Stimulated activated CD8-positive, alpha-beta memory T cell treated with anti-CD3 and anti-CD28 coated beads, Interleukin-7, amount 100 ng/mL, for 24 hours (primary cell): ENCODE measurements around the gene PEAK3.

Experiments
- DNase-seq: peaks from one replicate; pipeline ENCODE4 v3.0.0-alpha.2; 2020; ENCODE audit warnings: low read depth

PEAK3 gene

DNA sequence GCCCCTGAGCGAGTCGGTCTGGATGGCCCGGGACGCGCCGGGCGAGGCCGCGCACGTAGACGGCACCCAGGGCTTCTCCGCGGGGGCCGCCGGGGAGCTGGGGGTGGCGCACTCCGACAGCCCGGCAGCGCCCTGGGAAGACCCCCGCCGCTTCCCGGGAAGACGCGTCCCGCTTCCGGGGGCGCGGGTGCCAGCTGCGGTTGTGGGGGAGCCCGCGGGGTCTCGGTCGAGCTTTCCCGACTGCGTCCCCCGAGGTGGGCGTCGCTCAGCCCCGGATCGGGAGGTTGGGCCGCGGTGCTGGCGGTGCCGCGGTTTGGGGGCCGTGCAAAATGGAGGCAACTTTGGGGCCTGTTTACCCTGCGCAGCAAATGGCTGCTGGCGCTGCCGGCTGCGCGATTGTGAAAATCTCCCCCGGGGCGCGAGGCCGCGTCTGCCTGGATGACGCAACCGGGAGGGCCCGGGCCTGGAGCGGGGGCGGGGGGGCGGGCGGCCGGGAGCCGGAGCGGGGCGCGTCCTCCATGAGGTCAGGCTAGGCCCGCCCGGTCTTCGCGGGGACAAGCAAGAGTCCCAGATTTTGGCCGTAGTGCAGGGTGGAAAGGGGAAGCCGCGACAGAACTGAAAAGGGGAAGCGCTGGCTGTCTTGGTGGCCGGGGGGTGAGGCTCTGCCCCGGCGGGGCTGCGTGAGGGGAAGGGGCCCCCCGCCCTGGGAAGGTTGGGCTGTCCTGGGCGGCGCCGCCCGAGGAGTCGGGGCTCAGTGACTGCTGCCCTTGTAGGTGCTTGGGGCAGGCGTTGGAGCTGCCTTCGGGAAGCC lies 11.3 kb downstream of the PEAK3 start:
- DNase-seq = no peak

DNA sequence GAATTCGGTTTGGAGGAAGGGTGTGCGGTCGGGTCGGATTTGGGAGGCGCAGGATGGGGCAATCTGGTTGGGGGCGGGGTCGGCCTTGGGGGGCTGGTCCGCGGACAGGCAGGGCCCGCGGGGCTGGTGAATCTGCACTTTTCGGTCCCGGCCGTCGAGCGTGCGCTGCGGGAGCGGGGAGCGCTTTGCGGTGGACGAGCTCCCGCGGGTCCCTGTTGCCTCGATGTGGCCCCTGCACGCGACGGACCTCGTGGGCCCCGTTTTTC lies 11.9 kb downstream of the PEAK3 start:
- DNase-seq = no peak

DNA sequence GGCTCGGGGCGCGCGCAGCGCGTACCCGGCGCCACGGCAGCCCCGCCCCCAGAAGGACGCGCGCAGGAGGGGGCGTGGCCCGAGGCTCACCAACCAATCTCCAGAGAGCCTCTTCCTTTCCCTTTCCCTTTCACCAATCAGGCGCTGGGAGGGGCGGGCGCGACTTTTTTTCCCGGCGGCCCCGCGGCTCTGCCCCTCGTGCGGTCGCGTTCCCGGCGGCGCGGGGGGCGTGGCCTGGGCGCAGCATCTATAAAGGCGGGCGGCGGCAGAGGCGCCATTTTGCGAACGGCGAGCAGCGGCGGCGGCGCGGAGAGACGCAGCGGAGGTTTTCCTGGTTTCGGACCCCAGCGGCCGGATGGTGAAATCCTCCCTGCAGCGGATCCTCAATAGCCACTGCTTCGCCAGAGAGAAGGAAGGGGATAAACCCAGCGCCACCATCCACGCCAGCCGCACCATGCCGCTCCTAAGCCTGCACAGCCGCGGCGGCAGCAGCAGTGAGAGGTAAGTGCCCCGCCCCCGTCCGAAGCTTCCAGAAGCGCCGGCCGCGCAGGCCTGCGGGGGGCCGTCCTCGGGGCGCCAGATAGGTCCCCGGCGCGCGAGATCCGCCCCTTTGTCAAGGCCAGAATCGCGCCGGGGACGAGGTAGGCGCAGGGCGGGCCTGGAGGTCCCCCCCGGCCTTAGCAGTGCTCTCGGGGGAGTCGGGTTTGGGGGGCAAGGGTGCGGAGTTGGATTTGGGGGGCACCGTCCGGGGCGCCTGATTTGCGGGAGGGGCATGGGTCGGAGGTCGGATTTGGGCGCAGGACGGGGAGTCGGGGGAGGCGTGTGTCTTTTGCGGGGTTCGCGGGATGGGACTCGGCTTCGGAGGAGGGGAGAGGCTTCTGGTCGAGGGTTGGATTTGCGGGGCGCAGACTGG lies 12.5 kb downstream of the PEAK3 start:
- DNase-seq = peak; percentile 97

GRCh38 chr19:2268861-2269243 lies 13.1 kb downstream of the PEAK3 start:
- no peak for DNase-seq

GRCh38 chr19:2268480-2268830 lies 13.5 kb downstream of the PEAK3 start:
- no peak for DNase-seq

- no peak for DNase-seq
Measured at GRCh38 chr19:2266183-2266993, 15.6 kb downstream of the PEAK3 start.

DNA sequence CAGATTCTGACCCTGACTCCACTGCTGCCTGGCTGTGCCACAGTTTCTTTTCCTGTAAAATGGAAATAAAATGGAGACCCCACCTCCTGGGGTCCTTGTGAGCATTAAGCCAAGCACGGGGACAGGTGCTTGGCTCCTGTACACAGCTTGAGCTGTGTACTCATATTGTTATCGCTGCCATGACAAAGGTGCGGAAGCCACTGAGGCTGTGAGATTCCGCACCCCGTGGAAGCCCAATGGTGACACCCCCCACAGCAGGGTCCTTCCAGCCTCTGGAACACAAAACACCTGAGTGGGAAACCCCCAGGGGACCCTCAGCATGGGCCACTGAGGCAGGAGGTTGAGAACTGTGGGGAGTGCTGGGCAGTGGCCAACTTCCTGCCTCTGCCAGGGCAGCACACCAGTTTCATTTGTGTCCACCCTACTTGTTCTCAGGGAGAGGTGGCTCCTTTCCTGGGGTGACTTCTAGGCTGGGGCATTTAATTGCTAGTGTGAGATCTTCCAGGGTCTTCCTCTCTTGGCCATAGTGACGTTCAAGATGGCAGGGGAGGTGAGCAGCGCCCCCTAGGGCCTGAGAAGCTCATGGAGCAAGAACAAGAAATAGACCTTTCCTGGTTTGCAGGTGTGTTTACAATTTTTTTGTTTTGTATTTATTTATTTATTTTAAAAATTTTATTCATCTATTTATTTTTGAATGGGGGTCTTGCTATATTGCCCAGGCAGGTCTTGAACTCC lies 20.4 kb downstream of the PEAK3 start:
- no peak for DNase-seq

DNA sequence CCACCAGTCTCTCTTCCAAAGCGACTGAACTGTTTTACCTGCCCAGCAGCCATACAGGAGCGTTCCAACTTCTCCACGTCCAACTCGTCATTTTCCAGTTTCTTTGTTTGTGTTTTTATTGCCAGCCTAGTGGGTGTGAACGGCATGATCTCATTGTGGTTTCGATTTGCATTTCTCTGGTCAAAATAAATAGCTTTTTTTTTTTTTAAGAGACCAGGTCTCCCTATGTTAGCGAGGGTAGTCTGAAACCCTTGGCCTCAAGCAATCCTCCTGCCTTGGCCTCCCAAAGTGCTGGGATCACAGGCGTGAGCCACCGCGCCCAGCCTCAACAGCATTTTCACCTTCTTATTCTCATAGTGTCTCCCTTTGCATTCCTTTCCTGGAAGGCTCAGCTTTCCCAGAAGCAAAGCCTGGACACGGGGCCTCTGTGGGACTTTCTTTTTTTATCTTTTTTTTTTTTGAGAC lies 21.6 kb downstream of the PEAK3 start:
- DNase-seq = no peak

DNA sequence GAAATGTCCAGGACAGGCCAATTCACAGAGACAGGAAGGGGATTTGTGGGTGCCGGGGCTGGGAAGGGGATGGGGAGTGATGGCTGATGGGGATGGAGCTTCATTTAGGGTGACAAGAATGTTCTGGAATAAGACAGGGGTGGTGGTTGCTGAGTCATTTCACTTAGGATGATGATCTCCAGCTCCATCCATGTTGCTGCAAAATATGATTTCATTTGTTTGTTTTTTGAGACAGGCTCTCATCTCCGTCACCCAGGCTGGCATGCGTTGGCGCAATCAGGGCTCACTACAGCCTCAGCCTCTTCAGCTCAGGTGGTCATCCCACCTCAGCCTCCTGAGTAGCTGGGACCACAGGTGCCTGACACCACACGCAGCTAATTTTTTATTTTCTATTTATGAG lies 22.6 kb downstream of the PEAK3 start:
- DNase-seq = no peak

DNA sequence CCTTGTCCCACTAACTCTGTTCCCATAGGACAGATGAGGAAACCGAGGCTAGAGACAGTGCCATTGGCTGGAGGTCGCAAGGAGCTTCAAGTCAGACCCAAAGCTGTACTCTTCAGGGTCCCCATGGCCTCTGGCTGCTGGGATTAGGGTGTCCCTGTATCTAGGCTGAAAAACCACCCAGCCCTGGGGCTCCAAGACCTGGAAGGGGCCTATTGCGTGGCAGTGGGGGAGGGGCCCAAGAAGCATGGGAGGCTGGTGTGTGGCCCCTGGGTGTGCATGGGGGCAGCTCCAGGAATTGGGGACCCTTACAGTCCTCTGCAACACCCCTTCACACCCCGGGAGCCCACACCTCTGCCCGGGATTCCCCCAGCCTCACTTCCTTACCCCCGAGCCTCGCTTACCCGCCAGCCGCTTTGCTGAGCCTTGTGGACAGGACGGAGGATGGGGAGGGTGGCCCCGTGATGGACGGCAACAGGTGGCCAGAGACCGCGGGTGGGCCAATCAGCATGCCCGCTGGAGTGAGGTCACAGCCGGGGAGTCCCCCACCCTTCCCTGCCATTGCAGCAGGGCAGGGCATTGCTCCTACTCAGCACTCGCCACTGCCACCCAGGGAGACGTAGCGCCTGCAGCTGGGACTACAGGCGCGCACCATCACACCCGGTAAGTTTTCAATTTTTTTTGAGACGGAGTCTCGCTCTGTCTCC lies 25.8 kb downstream of the PEAK3 start, which contains the start of gene JSRP1:
JSRP1 (minus strand) TSS at position 436 of the 704 bp plus-strand sequence. CDS start 1,103 bp downstream, outside the sequence.
- DNase-seq = no peak

- no peak for DNase-seq
Measured at GRCh38 chr19:2255112-2255845, 26.7 kb downstream of the PEAK3 start.

- no peak for DNase-seq
Measured at GRCh38 chr19:2254064-2254872, 27.7 kb downstream of the PEAK3 start.

DNA sequence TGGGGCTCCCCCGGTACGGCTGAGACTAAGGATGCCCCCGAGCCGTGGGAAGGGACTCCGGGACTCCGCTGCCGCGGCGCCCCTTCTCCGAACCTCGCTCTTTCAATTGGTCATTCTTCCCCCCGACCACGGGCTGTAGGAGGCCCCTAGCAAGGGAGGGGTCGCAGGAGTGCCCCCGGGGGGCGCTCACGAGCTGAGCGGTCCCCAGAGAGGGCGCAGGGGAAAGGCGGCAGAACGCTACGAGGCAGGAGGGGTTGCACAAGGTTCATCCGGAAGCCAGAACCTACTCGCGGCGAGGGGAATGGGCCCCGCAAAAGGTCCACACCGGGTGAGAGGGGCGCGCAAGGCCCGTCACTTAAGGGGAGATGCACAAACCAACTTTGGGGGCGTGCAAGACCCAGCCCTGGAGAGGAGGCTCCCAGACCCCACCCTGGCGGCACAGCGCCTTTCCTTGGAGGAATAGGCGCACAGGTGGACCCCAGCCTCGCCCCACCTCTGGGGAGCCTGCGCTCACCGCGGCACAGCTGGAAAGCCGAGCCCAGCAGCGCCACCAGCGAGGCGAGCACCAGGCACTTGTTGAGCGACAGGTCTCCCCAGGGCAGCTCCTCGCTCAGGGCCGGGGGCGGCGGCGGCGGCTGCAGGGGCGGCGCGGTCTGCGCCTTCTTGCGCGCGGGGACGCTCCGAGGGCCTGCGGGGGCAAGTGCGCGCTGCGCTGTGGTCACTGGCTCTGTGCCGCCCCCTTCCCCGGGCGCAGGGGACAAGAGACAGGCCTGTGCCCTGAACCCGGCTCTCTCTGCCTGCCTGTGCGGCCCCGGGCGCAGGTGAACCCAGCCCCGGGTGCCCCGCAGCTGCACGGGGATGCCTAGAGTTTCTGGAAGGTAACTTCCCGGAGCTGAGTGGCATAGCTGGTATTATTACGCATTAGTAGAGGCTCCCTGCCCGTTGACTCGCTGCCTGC lies 28.6 kb downstream of the PEAK3 start:
- DNase-seq = no peak

DNA sequence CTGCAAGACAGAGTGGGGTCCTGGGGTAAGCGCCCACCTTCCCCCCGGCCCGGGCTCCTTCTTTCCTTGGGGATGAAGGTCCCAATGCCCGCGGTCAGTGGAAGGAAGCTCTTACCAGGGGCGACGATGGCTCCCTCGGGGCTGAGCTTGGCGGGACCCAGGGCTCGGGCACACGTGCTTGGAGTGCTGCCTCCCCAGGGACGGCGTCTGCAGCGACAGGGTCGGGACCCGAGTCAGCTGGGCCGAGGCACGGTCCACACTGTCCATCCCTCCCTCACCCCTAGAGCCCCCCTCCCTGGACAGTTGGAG lies 29.2 kb downstream of the PEAK3 start:
- DNase-seq = no peak

GRCh38 chr19:2252055-2252796 lies 29.7 kb downstream of the PEAK3 start:
- DNase-seq = no peak

DNA sequence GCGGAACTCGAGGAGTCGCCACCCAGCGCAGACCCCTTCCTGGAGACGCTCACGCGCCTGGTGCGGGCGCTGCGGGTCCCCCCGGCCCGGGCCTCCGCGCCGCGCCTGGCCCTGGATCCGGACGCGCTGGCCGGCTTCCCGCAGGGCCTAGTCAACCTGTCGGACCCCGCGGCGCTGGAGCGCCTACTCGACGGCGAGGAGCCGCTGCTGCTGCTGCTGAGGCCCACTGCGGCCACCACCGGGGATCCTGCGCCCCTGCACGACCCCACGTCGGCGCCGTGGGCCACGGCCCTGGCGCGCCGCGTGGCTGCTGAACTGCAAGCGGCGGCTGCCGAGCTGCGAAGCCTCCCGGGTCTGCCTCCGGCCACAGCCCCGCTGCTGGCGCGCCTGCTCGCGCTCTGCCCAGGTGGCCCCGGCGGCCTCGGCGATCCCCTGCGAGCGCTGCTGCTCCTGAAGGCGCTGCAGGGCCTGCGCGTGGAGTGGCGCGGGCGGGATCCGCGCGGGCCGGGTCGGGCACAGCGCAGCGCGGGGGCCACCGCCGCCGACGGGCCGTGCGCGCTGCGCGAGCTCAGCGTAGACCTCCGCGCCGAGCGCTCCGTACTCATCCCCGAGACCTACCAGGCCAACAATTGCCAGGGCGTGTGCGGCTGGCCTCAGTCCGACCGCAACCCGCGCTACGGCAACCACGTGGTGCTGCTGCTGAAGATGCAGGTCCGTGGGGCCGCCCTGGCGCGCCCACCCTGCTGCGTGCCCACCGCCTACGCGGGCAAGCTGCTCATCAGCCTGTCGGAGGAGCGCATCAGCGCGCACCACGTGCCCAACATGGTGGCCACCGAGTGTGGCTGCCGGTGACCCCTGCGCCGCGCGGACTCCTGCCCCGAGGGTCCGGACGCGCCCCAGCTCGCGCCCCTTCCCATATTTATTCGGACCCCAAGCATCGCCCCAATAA lies 30.6 kb downstream of the PEAK3 start:
- no peak for DNase-seq

DNA sequence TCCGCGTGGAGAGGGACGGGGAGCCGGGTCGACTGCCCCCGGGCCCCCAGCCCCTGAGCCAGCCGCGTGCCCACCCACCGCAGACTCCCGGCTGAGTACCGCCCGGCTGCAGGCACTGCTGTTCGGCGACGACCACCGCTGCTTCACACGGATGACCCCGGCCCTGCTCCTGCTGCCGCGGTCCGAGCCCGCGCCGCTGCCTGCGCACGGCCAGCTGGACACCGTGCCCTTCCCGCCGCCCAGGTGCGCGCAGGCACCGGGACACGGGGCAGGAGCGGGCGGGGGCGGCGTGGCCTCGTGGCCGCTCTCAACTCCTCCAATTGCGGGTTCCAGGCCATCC lies 31.2 kb downstream of the PEAK3 start:
- no peak for DNase-seq
